AML-193 (cell line): ENCODE data around the gene UBE2E2.
"Not testable (repeated sequence)": the region's sequence is repeated elsewhere in the genome, so short reads cannot be mapped to it uniquely, and the experiment has no call there.

Source experiments
- DNase-seq, 2 experiments: peaks; one replicate each; lab custom pipeline; 2025; lab: John Stamatoyannopoulos, UW

The UBE2E2 gene

GRCh38 chr3:23329471-23330105 lies 126.5 kb downstream of the UBE2E2 start:
- DNase-seq: no peak

- DNase-seq: no peak
These were observed 127.4 kb downstream of the UBE2E2 start for GRCh38 chr3:23330568-23330967.

- DNase-seq: no peak
These were observed 128.2 kb downstream of the UBE2E2 start for GRCh38 chr3:23331141-23331935.

GRCh38 chr3:23333633-23334032 lies 130.5 kb downstream of the UBE2E2 start:
- DNase-seq: no peak

- DNase-seq: not testable (repeated sequence)
These were observed 133.7 kb downstream of the UBE2E2 start for GRCh38 chr3:23336853-23337252.

GRCh38 chr3:23341147-23341838 lies 138.2 kb downstream of the UBE2E2 start:
- no peak for DNase-seq

GRCh38 chr3:23342343-23342742 lies 139.2 kb downstream of the UBE2E2 start:
- DNase-seq: no peak

GRCh38 chr3:23343509-23343908 lies 140.4 kb downstream of the UBE2E2 start:
- no peak for DNase-seq

GRCh38 chr3:23344886-23345285 lies 141.8 kb downstream of the UBE2E2 start:
- no peak for DNase-seq

- not testable (repeated sequence) for DNase-seq
These were observed 146.3 kb downstream of the UBE2E2 start for GRCh38 chr3:23349444-23349843.

- no peak for DNase-seq
These were observed 153.0 kb downstream of the UBE2E2 start for GRCh38 chr3:23356169-23356568.

GRCh38 chr3:23356923-23357322 lies 153.8 kb downstream of the UBE2E2 start:
- no peak for DNase-seq

- DNase-seq: no peak
These were observed 156.0 kb downstream of the UBE2E2 start for GRCh38 chr3:23359116-23359515.

GRCh38 chr3:23365066-23365465 lies 161.9 kb downstream of the UBE2E2 start:
- no peak for DNase-seq

GRCh38 chr3:23368731-23369130 lies 165.6 kb downstream of the UBE2E2 start:
- DNase-seq: no peak

GRCh38 chr3:23372285-23372684 lies 169.2 kb downstream of the UBE2E2 start:
- no peak for DNase-seq

- no peak for DNase-seq
These were observed 173.6 kb downstream of the UBE2E2 start for GRCh38 chr3:23376516-23377248.

- no peak for DNase-seq
These were observed 175.0 kb downstream of the UBE2E2 start for GRCh38 chr3:23377928-23378672.

GRCh38 chr3:23383875-23384274 lies 180.7 kb downstream of the UBE2E2 start:
- no peak for DNase-seq

GRCh38 chr3:23385327-23385726 lies 182.2 kb downstream of the UBE2E2 start:
- no peak for DNase-seq

- DNase-seq: no peak
These were observed 184.3 kb downstream of the UBE2E2 start for GRCh38 chr3:23387286-23387918.
